Gastrocnemius medialis (tissue), 4 donors: ENCODE results near the gene SGCA.

Source experiments
- POLR2A ChIP-seq, 2 donors: fragments of 450-650 bp; IDR thresholded peaks; one replicate each; pipeline ENCODE4 v1.6.1; 2017; ENCODE audit warnings: antibody characterized with exemption in 2 of 2, mild to moderate bottlenecking in 2 of 2, moderate library complexity in 2 of 2
- TF ChIP-seq, protein P1 (sequence below), 5 experiments: fragments of 450-650 bp in 3 of 5; fragments of 200-600 bp in 2 of 5; sonication (generic) in 2 of 5; IDR thresholded peaks in 4 of 5; conservative IDR thresholded peaks in 1 of 5; 1 replicate in 4 of 5; 2 replicates in 1 of 5; pipeline ENCODE4 v1.5.1; 2016 to 2019; ENCODE audit warnings: antibody characterized with exemption in 5 of 5, mild to moderate bottlenecking in 3 of 5, moderate library complexity in 3 of 5

DNA sequence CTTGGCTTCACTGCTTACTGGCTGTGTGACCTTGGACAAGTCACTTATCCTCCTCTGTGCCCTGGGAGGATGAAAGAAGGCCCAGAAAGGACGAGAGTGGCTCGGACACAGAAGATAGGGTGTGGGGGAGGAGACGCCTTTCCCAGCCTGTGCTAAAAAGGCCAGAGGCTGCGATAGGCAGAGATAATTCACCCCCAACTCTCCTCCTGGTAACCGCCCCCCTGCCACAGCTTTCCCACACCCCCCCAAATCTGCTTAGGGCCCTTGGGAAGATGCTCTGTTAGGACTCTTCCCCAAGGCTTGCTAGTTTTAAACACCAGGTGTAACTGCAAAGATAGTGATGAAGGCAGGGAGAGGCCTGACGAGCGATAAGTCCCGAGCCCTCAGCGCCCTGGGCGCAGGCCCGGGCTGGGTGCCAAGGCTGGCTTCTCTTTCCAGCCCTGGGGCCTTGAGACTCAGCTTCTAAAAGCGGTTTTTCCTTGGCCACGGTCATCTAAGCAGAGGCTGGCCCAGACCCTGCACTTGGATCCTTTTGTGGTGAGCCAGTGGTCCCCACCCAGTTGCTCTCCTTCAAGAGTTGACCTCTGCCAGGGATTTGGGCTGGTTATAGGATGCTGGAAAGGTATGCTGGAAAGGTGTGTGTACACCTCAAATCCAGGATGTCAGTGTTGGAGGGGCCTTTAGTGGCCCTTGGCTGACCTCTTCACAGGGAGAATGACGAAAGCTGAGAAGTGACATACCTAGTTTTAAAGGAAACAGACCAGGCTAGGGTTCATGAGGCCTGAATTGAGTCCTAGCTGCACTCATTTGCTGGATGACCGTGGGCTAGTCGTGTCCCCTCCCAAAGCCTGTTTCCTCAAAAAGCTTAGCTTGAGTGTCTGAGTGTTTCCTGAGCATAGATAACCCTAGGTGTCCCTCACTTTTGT, 11.9 kb upstream of the SGCA start:
- TF ChIP-seq, protein P1, sequence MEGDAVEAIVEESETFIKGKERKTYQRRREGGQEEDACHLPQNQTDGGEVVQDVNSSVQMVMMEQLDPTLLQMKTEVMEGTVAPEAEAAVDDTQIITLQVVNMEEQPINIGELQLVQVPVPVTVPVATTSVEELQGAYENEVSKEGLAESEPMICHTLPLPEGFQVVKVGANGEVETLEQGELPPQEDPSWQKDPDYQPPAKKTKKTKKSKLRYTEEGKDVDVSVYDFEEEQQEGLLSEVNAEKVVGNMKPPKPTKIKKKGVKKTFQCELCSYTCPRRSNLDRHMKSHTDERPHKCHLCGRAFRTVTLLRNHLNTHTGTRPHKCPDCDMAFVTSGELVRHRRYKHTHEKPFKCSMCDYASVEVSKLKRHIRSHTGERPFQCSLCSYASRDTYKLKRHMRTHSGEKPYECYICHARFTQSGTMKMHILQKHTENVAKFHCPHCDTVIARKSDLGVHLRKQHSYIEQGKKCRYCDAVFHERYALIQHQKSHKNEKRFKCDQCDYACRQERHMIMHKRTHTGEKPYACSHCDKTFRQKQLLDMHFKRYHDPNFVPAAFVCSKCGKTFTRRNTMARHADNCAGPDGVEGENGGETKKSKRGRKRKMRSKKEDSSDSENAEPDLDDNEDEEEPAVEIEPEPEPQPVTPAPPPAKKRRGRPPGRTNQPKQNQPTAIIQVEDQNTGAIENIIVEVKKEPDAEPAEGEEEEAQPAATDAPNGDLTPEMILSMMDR (IDR thresholded peaks at IDR 0.05 in 4 of 5, conservative IDR thresholded peaks at IDR 0.05 in 1 of 5): no peak
- TF ChIP-seq POLR2A (IDR thresholded peaks at IDR 0.05): no peak
